ENCODE results near the gene SRP54. TPM values are rescaled to one million over a fixed set of nuclear protein-coding genes. Genes with fewer than 3 reads are reported as not detected.

Gene SRP54
- total and polyA plus RNA-seq, 2 of the 13 experiments (the other 11 are each of a cell fraction or from before 2014, with no cell fraction given) = 42.2 to 207 TPM

DNA sequence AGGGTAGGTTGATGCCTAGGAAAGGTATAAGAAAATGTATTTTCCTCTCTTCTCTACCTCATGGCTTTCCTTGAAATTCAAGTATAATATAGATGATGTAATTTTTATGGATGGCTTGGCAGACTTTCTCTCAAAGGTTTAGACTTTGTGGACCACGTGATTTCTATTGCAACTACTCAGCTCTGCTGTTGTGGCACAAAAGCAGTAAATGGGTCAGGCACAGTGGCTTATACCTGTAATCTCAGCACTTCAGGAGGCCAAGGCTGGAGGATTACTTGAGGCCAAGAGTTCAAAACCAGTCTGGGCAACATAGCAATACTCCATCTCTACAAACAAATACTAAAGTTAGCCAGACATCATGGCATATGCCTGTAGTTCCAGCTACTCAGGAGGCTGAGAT, 22.0 kb downstream of the SRP54 start:
- no peak overlapping the region for H2AFZ ChIP-seq (ENCODE audit: low read length)
- ATAC-seq (no peak), DNase-seq (ENCODE audit: low spot score) (no peak), FAIRE-seq (no peak)
- ChIA-PET CTCF (ENCODE audit: low intra/inter-chr PET ratio, low total read pairs) (no interaction called here), POLR2A (interaction anchor here (1.1 to 2.6 kb wide), 2 partner anchors 10 to 23 kb away, joined by 5 to 23 read pairs; partner anchors contain the start of gene SRP54)
- H3K4me3 ChIP-seq (replicated peaks in 1 of 3; ENCODE audit: insufficient read depth in 1 of 3, low read depth in 2 of 3, low read length in 3 of 3) = no peak overlapping the region
- H3K4me2 ChIP-seq (ENCODE audit: low read depth, low read length) = no peak overlapping the region
- no peak overlapping the region for H3K27ac ChIP-seq (ENCODE audit: extremely low read length, insufficient read depth, low read length)
- H3K27me3 ChIP-seq (ENCODE audit: control insufficient read depth in 1 of 2, insufficient read depth in 2 of 2, low read length in 2 of 2) = no peaks in the 10 kb centered on the region
- in situ Hi-C loops (cut with HindIII; ENCODE audit: extremely low pct_ligation_motif_present, low pct_unique_long_range_greater_than_20kb) (no loop called here), intact Hi-C loops (cut with micrococcal nuclease; ENCODE audit: unreplicated experiment) (no loop called here)
- no peak overlapping the region for H3K9ac ChIP-seq (ENCODE audit: insufficient read depth, low read depth, low read length)
- H3K4me1 ChIP-seq (ENCODE audit: insufficient read depth, low read length) = no peaks in the 10 kb centered on the region
- peaks cover 24 to 49% of the 10 kb centered on the region in 2 experiments for H3K36me3 ChIP-seq (replicated peaks in 1 of 2; ENCODE audit: control insufficient read depth in 1 of 2, insufficient read depth in 2 of 2, low read length in 2 of 2)
- TSS peak; percentile 29 for BruUV-seq (replicated peaks)
- 92% methylated on average over 1 of the region's 1 CpG for WGBS (ENCODE audit: low lambda C conversion rate)
- no peaks in the 10 kb centered on the region for H3K9me3 ChIP-seq (ENCODE audit: low read length)
- H3K79me2 ChIP-seq (ENCODE audit: insufficient read depth, low read length) = no peaks in the 10 kb centered on the region
- H4K20me1 ChIP-seq (ENCODE audit: insufficient read depth, low read length) = no peaks in the 10 kb centered on the region
- TF ChIP-seq ZNF224 (CRISPR knock-in tag; IDR thresholded peaks at IDR 0.05) = no peak
- no peak for TF ChIP-seq KDM3A (CRISPR knock-in tag; IDR thresholded peaks at IDR 0.05; ENCODE audit: low read depth)
- TF ChIP-seq, protein P1, sequence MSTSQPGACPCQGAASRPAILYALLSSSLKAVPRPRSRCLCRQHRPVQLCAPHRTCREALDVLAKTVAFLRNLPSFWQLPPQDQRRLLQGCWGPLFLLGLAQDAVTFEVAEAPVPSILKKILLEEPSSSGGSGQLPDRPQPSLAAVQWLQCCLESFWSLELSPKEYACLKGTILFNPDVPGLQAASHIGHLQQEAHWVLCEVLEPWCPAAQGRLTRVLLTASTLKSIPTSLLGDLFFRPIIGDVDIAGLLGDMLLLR (CRISPR knock-in tag; IDR thresholded peaks at IDR 0.05) = no peak
- TF ChIP-seq, protein P2, sequence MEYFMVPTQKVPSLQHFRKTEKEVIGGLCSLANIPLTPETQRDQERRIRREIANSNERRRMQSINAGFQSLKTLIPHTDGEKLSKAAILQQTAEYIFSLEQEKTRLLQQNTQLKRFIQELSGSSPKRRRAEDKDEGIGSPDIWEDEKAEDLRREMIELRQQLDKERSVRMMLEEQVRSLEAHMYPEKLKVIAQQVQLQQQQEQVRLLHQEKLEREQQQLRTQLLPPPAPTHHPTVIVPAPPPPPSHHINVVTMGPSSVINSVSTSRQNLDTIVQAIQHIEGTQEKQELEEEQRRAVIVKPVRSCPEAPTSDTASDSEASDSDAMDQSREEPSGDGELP (IDR thresholded peaks at IDR 0.05; ENCODE audit: borderline replicate concordance, low read depth) = no peak
- no peak for TF ChIP-seq ZNF781 (CRISPR knock-in tag; IDR thresholded peaks at IDR 0.05; ENCODE audit: borderline replicate concordance, not compliant biosample characterization)
- TF ChIP-seq, protein P3, sequence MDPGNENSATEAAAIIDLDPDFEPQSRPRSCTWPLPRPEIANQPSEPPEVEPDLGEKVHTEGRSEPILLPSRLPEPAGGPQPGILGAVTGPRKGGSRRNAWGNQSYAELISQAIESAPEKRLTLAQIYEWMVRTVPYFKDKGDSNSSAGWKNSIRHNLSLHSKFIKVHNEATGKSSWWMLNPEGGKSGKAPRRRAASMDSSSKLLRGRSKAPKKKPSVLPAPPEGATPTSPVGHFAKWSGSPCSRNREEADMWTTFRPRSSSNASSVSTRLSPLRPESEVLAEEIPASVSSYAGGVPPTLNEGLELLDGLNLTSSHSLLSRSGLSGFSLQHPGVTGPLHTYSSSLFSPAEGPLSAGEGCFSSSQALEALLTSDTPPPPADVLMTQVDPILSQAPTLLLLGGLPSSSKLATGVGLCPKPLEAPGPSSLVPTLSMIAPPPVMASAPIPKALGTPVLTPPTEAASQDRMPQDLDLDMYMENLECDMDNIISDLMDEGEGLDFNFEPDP (CRISPR knock-in tag; conservative IDR thresholded peaks at IDR 0.05) = no peak
- TF ChIP-seq TBP (CRISPR knock-in tag; IDR thresholded peaks at IDR 0.05) = no peak
- TF ChIP-seq, protein P4, sequence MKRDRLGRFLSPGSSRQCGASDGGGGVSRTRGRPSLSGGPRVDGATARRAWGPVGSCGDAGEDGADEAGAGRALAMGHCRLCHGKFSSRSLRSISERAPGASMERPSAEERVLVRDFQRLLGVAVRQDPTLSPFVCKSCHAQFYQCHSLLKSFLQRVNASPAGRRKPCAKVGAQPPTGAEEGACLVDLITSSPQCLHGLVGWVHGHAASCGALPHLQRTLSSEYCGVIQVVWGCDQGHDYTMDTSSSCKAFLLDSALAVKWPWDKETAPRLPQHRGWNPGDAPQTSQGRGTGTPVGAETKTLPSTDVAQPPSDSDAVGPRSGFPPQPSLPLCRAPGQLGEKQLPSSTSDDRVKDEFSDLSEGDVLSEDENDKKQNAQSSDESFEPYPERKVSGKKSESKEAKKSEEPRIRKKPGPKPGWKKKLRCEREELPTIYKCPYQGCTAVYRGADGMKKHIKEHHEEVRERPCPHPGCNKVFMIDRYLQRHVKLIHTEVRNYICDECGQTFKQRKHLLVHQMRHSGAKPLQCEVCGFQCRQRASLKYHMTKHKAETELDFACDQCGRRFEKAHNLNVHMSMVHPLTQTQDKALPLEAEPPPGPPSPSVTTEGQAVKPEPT (CRISPR knock-in tag; IDR thresholded peaks at IDR 0.05; ENCODE audit: low read depth) = no peak
- TF ChIP-seq, protein P5, sequence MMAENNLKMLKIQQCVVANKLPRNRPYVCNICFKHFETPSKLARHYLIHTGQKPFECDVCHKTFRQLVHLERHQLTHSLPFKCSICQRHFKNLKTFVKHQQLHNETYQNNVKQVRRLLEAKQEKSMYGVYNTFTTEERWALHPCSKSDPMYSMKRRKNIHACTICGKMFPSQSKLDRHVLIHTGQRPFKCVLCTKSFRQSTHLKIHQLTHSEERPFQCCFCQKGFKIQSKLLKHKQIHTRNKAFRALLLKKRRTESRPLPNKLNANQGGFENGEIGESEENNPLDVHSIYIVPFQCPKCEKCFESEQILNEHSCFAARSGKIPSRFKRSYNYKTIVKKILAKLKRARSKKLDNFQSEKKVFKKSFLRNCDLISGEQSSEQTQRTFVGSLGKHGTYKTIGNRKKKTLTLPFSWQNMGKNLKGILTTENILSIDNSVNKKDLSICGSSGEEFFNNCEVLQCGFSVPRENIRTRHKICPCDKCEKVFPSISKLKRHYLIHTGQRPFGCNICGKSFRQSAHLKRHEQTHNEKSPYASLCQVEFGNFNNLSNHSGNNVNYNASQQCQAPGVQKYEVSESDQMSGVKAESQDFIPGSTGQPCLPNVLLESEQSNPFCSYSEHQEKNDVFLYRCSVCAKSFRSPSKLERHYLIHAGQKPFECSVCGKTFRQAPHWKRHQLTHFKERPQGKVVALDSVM (CRISPR knock-in tag; IDR thresholded peaks at IDR 0.05) = peak; percentile 63; the same call in 1 of the 2 replicates
- TF ChIP-seq ATF7 (IDR thresholded peaks at IDR 0.05) = peak; percentile 29; the same call in 1 of the 2 replicates
- TF ChIP-seq ATF7 (CRISPR knock-in tag; IDR thresholded peaks at IDR 0.05) = no peak
- no peak for TF ChIP-seq ELF3 (CRISPR knock-in tag; IDR thresholded peaks at IDR 0.05)
